Uterus (tissue), 2 donors: Measurements from ENCODE around the gene IRF9.

Experiments used
- CTCF ChIP-seq, 4 experiments: fragments of 200-600 bp in 2 of 4; fragments of 450-650 bp in 2 of 4; sonication (generic) in 2 of 4; IDR thresholded peaks; one replicate each; pipeline ENCODE4 v1.5.1; 2016 to 2019; ENCODE audit warnings: antibody characterized with exemption in 4 of 4, mild to moderate bottlenecking in 2 of 4, moderate library complexity in 1 of 4
- POLR2A ChIP-seq, 2 donors: fragments of 450-650 bp; IDR thresholded peaks; one replicate each; pipeline ENCODE4 v1.6.1; 2016; ENCODE audit warnings: antibody characterized with exemption in 2 of 2, mild to moderate bottlenecking in 1 of 2, moderate library complexity in 1 of 2

DNA sequence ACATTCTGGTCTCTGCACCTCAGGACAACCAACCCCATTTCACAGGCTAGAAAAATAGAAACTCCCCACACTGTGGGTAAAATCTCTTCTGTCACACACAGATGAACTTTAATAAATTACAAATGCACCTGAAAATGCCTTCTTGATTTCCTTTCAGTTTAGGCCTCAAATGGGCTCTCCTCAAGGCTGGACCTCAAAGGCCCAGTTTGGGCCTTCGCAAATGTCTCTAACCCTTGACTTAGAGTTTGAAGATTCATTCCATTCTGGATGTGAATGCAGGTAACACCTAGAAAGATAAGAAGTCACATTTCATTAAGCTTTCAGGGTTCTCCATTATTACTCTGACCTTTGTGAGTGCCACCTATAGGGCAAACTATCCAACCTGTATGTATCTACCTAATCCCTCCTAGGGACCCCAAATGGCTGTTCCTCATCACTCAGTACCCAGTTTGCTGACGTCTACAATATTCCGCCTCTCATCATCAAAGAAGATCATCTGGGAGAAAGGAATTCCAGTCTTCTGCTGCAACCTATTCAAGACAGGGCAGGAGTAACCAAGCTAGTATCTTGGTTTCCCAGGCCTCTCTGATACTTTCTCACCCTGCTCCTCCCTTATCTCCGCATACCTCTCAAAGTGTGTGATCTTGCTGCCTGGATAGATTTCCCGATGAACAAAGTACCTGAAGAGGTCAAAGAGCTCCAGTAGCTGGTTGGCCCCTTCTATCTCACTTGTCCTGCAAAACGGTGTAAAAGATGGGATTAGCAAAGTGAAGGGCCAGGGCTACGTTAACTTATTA, 53.0 kb downstream of the IRF9 start:
- TF ChIP-seq CTCF (IDR thresholded peaks at IDR 0.05) (no peak), POLR2A (IDR thresholded peaks at IDR 0.05) (no peak)
